Heart left ventricle (tissue), 16 donors: Measurements from ENCODE around the gene TXN. TPM values are rescaled to one million over a fixed set of nuclear protein-coding genes. Genes with fewer than 3 reads are reported as not detected.

Experiments
- ATAC-seq, 4 donors: fragments of 200-7000 bp; cut with Tn5 transposase; one replicate each; pipeline ENCODE4 v1.9.1; 2020 to 2022; ENCODE audit warnings: moderate library complexity in 4 of 4, mild to moderate bottlenecking in 3 of 4, moderate number of reproducible peaks in 1 of 4
- DNase-seq, 5 donors: peaks; one replicate each; pipeline ENCODE4 v3.0.0-alpha.2; 2020
- H3K27ac ChIP-seq, 12 donors: fragments of 200-600 bp; sonication (generic) in 4 of 12; one replicate each; pipeline versions ENCODE4 v1.5.0 to v1.8.0; 2016 to 2022; ENCODE audit warnings: mild to moderate bottlenecking in 2 of 12
- H3K27me3 ChIP-seq, 9 donors: fragments of 200-600 bp; sonication (generic) in 2 of 9; one replicate each; pipeline versions ENCODE4 v1.5.1 to v1.8.0; 2016 to 2022; ENCODE audit warnings: mild to moderate bottlenecking in 3 of 9
- H3K36me3 ChIP-seq, 9 donors: fragments of 200-600 bp; sonication (generic) in 2 of 9; one replicate each; pipeline versions ENCODE4 v1.5.0 to v1.8.0; 2018 to 2022; ENCODE audit warnings: mild to moderate bottlenecking in 2 of 9
- H3K4me1 ChIP-seq, 12 donors: fragments of 200-600 bp; sonication (generic) in 4 of 12; one replicate each; pipeline versions ENCODE4 v1.5.0 to v1.8.0; 2016 to 2022; ENCODE audit warnings: mild to moderate bottlenecking in 3 of 12
- H3K4me3 ChIP-seq, 12 donors: fragments of 200-600 bp; sonication (generic) in 4 of 12; one replicate each; pipeline versions ENCODE4 v1.5.0 to v1.8.0; 2017 to 2022; ENCODE audit warnings: mild to moderate bottlenecking in 9 of 12, moderate library complexity in 4 of 12
- H3K9me3 ChIP-seq, 12 donors: fragments of 200-600 bp; sonication (generic) in 4 of 12; one replicate each; pipeline versions ENCODE4 v1.5.0 to v1.8.0; 2016 to 2022; ENCODE audit warnings: mild to moderate bottlenecking in 1 of 12
- CTCF ChIP-seq, 12 donors: fragments of 200-600 bp; sonication (generic) in 4 of 12; IDR thresholded peaks; one replicate each; pipeline versions ENCODE4 v1.5.0 to v1.8.0; 2018 to 2022; ENCODE audit warnings: antibody characterized with exemption in 12 of 12, mild to moderate bottlenecking in 5 of 12
- POLR2A ChIP-seq, 2 donors: fragments of 450-650 bp; IDR thresholded peaks; one replicate each; pipeline ENCODE4 v1.6.1; 2017; ENCODE audit warnings: antibody characterized with exemption in 2 of 2, mild to moderate bottlenecking in 2 of 2, moderate library complexity in 2 of 2
- WGBS, 4 donors: extraction: QIAGEN DNeasy Blood & Tissue Kit in 2 of 4; methylation state at CpG; one replicate each; pipeline versions ENCODE4 v1.1.5 to v1.1.7; 2013 to 2018; 5-methylcytosine and 5-hydroxymethylcytosine counted together
- intact Hi-C, 10 donors: fragments of 100-400 bp; cut with DNase I; formaldehyde crosslinking; loops; one replicate each; pipeline versions ENCODE4 v1.11.1 to v1.14.2; 2022
- polyA plus RNA-seq, 2 donors: library from polyadenylated mRNA; stranded (reverse); fragments of 200-250 nt; gene quantifications; one replicate each; pipeline ENCODE4 v1.2.3, GENCODE V29; 2013
- total RNA-seq, 9 donors: library from RNA; depleted of rRNA in 2 of 9; stranded (reverse); fragments of >200 nt in 2 of 9; fragmentation: NEBNext Ultra II Directional in 3 of 9; extraction: Animal tissue kit (Norgen Biotek cat#: 25700) in 3 of 9; gene quantifications; one replicate each; pipeline versions ENCODE4 v1.1.0 to v1.2.4, GENCODE V29; 2016 to 2023
- donor health status: ischemic (EF 13 %, LVEDD 7.1; RV severe dilation, severe dysfunction).
- donor health status: healthy with polysubstance abuse.
- donor health status: DM: no; HTN: yes; CAD: no.
- donor health status: DM: no; HTN: no; CAD: no.
- donor health status: ischemic (EF 25% LVEDD 6.9; RV normal size, moderate dysfunction).
- donor health status: ischemic (EF 25% LVEDD 5.7; RV mildly dilated, moderate dysfunction).
- donor health status: healthy.
- donor health status: DM: yes; HTN: yes; CAD: no.
- donor health status: ischemic (EF 35%, LVEDD 5.7; RV mildly dilated, moderate dysfunction).
- donor health status: nonischemic (EF 11% LVEDD 7.7; RV severe dilation, severe dysfunction).
- donor health status: DM: yes; HTN: yes; CAD: no.
- donor health status: PGD.
- donor health status: ischemic (EF 29% LVEDD 5.4; RV normal size, mild dysfunction).
- donor health status: nonischemic (EF 23%, LVEDD 6.1; RV moderate dilation, normal function).

TXN gene
- total and polyA plus RNA-seq, 11 donors: 48.6 to 173 (median 71.7) TPM

DNA sequence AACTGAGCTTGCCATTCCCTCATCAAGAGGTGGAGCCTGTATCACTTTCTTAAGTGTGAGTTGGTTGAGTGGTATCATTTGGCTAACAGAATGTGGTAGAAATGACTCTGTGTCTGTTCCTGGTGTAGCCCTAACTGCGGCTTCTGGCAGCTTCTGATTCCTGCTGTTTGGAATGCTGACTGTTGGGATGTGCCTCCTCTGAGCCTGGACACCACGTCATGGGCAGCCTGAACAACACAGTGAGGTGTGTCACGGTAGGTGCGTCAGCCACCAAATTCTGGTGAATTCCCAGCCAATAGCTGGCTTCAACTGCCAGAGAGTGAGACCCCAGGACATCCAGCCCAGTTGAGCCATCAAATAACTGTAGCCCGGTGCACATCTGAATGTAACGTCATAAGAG lies 42.2 kb downstream of the TXN start:
- H3K36me3 ChIP-seq: no peaks in the 10 kb centered on the region
- 85 to 89% (median 87%) methylated on average over 6 of the region's 6 CpGs for WGBS, 4 donors
- DNase-seq: no peak
- intact Hi-C loops: loop anchor here in 5 of 10 donors (10.0 kb wide), 2 partner anchors 309 to 639 kb away; no protein-coding TSS in a partner anchor
- no peak for ATAC-seq
- H3K4me1 ChIP-seq: peaks cover 0 to 5% (median 0%) of the 10 kb centered on the region in 12 donors
- H3K27me3 ChIP-seq: no peaks in the 10 kb centered on the region
- TF ChIP-seq CTCF (IDR thresholded peaks at IDR 0.05): no peak
- TF ChIP-seq POLR2A (IDR thresholded peaks at IDR 0.05): no peak
- H3K4me3 ChIP-seq: no peak overlapping the region
- peaks cover 0 to 5% (median 0%) of the 10 kb centered on the region in 12 donors for H3K9me3 ChIP-seq
- H3K27ac ChIP-seq: no peak overlapping the region

DNA sequence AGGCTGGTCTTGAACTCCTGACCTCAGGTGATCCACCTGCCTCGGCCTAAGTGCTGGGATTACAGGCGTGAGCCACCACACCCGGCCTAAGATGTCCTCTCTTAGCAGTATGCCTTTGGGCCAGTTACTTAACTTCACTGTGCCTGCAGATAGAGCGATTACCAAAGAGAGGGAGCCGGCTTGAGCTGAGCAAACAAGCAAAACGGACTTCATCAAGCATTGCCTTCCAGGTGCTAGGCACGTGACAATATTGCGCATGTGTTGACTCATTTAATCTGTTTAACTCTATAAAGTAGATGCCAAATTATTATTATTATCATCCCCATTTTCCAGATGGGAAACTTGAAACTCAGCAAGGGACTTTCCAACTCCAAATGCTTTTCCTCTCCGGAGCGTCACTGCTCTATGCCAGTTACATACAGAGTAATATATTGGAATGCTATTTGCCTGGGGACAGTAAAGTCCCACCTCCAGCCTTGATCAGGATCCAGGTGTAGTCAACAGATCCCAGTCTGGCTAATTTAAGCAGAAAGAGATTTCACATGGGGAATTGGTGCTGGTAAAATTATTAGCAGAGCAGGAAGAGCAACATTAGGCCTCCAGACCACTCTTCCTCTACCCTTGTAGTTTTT lies 42.8 kb downstream of the TXN start:
- peaks cover 0 to 5% (median 0%) of the 10 kb centered on the region in 12 donors for H3K4me1 ChIP-seq
- no peak for DNase-seq
- peaks cover 0 to 5% (median 0%) of the 10 kb centered on the region in 12 donors for H3K9me3 ChIP-seq
- ATAC-seq: no peak
- intact Hi-C loops: loop anchor here in 6 of 10 donors (2.0 to 10.0 kb wide), 3 partner anchors 29 to 639 kb away; no protein-coding TSS in a partner anchor
- H3K36me3 ChIP-seq: no peaks in the 10 kb centered on the region
- WGBS, 4 donors: 86 to 92% (median 89%) methylated on average over 10 of the region's 10 CpGs
- no peak overlapping the region for H3K27ac ChIP-seq
- TF ChIP-seq POLR2A (IDR thresholded peaks at IDR 0.05): no peak
- H3K27me3 ChIP-seq: no peaks in the 10 kb centered on the region
- H3K4me3 ChIP-seq: no peak overlapping the region

DNA sequence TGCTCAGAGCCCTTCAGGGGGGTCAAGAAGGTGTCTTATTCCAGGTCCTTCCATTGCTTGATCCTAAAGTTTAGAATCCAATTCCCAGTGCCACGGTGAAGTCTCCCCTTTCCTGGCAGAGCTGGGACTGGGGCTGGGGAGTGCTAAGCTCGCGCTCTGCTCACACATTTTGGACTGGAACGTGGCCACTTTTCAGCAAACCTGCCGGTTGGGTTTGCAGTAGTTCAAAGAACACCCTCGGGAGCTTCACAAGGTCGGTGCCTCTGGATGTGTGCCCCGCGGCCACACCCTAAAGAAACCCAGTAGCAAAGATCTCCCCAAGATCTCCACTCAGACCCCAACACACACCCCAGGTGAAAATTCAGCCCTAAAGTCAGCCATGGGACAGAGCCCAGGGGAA lies 48.3 kb downstream of the TXN start, which contains the start of gene C9orf152:
TSS of gene C9orf152 (minus strand) at position 129 of the 400 bp plus-strand sequence. CDS start 580 bp downstream, outside the sequence.
- 79 to 84% (median 82%) methylated on average over 9 of the region's 9 CpGs for WGBS, 4 donors
- ATAC-seq: no peak
- intact Hi-C loops: no loop called here

GRCh38 chr9:110207071-110207641 lies 49.2 kb downstream of the TXN start:
- H3K4me1 ChIP-seq: no peaks in the 10 kb centered on the region
- H3K4me3 ChIP-seq: no peak overlapping the region
- DNase-seq (no peak), ATAC-seq (peak in 1 of 4 donors; percentile 42)
- H3K36me3 ChIP-seq: no peaks in the 10 kb centered on the region
- WGBS, 4 donors: 69 to 81% (median 76%) methylated on average over 5 to 6 of the region's 6 CpGs
- intact Hi-C loops: no loop called here
- no peak overlapping the region for H3K27ac ChIP-seq
- peaks cover 0 to 5% (median 0%) of the 10 kb centered on the region in 12 donors for H3K9me3 ChIP-seq
- no peaks in the 10 kb centered on the region for H3K27me3 ChIP-seq
- TF ChIP-seq CTCF (IDR thresholded peaks at IDR 0.05) (no peak), POLR2A (IDR thresholded peaks at IDR 0.05) (no peak)

More for the DNA sequence above, 48.3 kb downstream of the TXN start, which contains the start of gene C9orf152:
- Histone ChIP-seq H3K9me3 (peaks cover 0 to 5% (median 0%) of the 10 kb centered on the region in 12 donors), H3K36me3 (no peaks in the 10 kb centered on the region), H3K4me1 (no peaks in the 10 kb centered on the region), H3K27me3 (no peaks in the 10 kb centered on the region), H3K27ac (no peak within 1 kb of the TSS), H3K4me3 (no peak within 1 kb of the TSS)
- no peak for TF ChIP-seq POLR2A (IDR thresholded peaks at IDR 0.05)
- no peak for TF ChIP-seq CTCF (IDR thresholded peaks at IDR 0.05)
- no peak for DNase-seq
